A549 treated with CpdA at 1 μM for 4 hours (cell line): ENCODE results near the gene MYO5B. TPM values are rescaled to one million over a fixed set of nuclear protein-coding genes. Genes with fewer than 3 reads are reported as not detected.

ENCODE experiments used
- total RNA-seq: library from RNA; stranded (reverse); fragments of 200-300 nt; extraction: Qiagen RNA extraction; gene quantifications from 5 replicates; pipeline ENCODE4 v1.2.3, GENCODE V29; 2022; ENCODE audit warnings: low read depth

The MYO5B gene
- total RNA-seq, result 12.3 to 14.5 TPM (median 12.7 TPM) in 5 replicates

DNA sequence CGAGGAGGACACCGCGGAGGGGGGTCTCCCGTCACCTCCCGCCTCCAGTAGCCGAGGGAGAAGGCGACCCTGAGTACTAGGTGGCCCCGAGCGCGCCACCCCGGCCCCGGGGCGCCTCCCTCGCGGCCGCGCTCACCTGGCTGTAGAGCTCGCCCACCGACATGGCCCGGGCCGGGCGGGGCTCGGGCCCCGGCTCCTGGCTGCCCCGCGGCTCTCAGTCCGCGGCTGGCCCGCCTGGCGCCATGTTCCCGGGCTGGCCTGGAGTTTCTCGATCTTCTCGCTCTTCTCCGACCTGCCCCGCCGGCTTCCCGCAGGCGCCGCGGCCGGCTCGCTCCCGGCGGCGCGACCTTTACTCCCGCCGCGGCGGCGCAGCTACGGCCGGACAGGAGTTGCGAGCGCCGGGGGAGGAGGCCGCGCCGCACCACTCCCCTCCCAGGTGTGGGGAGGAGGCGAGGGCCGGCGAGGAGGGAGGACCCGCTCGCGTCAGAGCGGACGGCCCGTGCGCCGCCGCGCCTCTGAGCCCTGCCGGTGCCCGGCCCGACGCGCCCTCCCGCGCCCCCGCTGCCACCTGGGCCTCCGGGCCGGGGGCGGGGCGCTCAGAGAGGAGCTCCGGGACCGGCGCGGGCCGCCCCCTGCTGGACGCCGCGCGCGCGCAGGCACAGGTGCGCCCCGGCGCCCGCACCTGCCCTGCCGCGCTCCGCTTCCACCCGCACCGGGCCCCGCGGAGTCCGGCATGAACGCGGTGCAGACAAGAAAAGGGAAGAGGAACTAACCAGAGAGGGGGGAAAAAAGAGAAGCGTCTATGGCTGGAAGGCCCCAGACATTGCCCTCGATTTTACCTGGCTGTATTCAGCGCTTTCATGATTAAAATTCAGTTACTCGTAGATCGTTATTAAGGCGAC lies at the start of gene MYO5B:
TSS of gene MYO5B (minus strand) at position 517 of the 902 bp plus-strand sequence. CDS start at position 163, 354 bp downstream.

GRCh38 chr18:49813319-49814146 lies 381.4 kb downstream of the MYO5B start, which contains the start of gene ACAA2:
Gene ACAA2 (minus strand): TSS chr18:49813533. CDS start chr18:49813484, 49 bp downstream.

Other genes with a start within 250 kb of the MYO5B start
- 0.37 to 0.44 TPM (median 0.40 TPM) in 5 replicates for gene CFAP53, start 71.3 kb upstream of the MYO5B start, total RNA-seq
- gene MBD1, start 86.4 kb upstream of the MYO5B start, total RNA-seq, result 30.3 to 38.1 TPM (median 36.2 TPM) in 5 replicates
- 45.2 to 57.7 TPM (median 49.4 TPM) in 5 replicates for gene CXXC1, start 92.5 kb upstream of the MYO5B start, total RNA-seq
- gene SKA1, start 179.9 kb upstream of the MYO5B start, total RNA-seq, result 11.9 to 17.1 TPM (median 12.4 TPM) in 5 replicates